ENCODE results near the gene MID1.

Gene MID1

DNA sequence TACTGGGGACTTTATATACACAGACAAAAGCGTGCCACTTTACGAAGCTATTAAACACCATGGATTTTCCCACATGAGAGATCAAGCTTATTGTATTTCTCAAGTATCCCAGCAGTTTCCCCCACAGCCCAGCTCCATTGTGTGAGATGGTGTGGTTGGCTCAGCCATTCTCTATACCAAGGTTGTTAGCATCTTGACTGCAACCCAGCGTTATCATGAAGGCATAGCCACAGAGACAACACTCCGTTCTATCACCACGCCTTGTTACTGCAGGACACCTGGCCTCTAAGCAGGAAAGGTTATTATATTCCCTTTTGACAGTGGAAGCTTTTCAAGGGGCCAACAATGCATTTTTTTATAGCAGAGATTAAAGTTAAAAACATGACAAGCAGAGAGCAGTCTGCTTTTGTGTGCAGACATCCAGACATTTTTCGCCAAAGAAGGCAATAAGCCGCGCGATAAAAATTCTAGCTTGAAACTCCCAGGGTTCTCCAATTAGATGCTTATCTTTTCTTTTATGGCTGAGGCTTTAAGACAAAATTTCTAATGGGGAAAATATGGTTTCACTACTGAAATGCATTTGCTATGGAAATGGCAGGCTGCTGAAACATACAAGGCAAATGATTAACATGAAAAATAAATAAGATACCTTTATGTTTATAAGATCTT lies 206.1 kb downstream of the MID1 start:
- in situ Hi-C loops (cut with HindIII; ENCODE audit: low pct_unique_long_range_greater_than_20kb, low sequenced_read_pairs): no loop called here
- no peak for DNase-seq (ENCODE audit: low read depth in 1 of 2, low spot score in 1 of 2)
- no peak for TF ChIP-seq JUND (IDR thresholded peaks at IDR 0.05; ENCODE audit: low read depth)

DNA sequence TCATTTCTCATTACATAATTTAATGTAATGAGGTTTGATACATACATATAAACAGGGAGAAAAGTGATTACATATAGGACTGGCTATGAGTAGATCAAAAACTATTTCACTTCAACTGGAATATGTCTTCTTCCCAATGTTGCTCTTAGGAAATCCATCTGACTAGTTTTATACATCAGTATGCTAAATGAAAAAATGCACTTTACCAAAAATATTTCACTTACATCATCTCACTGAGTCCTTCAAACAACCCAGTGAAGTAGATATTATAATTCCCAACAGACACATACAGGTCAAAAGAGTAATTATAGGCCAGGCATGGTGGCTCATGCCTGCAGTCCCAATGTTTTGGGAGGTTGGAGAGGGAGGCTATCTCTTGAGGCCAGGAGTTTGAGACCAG lies 215.9 kb downstream of the MID1 start:
- TF ChIP-seq JUND (IDR thresholded peaks at IDR 0.05; ENCODE audit: low read depth): no peak
- in situ Hi-C loops (cut with HindIII; ENCODE audit: low pct_unique_long_range_greater_than_20kb, low sequenced_read_pairs): no loop called here
- DNase-seq (ENCODE audit: low read depth in 1 of 2, low spot score in 1 of 2): no peak

DNA sequence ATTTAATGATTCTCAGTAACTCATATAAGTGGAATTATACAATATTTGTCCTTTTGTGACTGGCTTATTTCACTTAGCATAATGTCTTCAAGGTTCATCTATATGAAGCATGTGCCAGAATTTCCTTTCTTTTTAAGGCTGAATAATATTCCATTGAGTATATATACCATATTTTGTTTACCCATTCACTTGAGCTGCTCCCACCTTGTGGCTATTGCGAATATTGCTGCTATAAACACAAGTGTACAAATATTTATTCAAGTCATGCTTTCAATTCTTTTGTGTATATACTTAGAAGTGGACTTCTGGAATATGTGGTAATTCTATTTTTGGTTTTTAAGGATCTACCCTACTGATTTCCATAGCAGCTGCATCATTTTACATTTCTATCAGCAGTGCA lies 219.1 kb downstream of the MID1 start:
- in situ Hi-C loops (cut with HindIII; ENCODE audit: low pct_unique_long_range_greater_than_20kb, low sequenced_read_pairs): no loop called here
- peak in 1 of 2 experiments; percentile 42 for DNase-seq (ENCODE audit: low read depth in 1 of 2, low spot score in 1 of 2)
- no peak for TF ChIP-seq JUND (IDR thresholded peaks at IDR 0.05; ENCODE audit: low read depth)

DNA sequence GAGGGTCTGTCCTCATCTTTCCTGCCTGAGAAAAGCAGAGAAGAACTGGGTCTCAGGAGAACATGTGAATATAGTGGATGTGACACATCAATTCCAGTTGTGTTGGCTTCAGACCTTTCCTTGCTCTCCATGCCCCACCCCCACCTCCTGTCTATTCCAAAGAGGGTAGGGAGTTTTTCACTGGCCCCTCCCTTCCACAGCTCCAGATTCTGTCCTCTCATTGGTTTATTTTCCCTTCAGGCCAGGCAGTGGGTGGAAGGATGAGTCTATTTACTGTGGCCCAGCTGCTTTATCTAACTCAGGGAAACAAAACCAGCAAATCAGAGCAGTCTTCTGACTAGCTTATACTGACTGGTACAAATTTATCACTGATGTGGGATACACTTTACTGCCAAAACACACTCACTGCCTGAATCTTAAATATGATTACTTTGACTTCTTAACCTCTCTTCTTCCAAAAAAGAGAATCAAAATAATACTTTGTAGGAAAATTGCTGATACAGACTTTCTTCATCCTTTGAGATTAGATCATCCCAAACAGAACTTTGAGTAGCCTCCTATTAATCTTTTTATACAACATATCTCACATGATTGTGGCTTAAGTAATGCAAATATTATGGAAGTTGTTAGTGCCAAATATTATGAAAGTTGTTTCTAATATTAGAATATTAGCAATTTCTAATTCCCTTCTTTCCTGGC lies 221.2 kb downstream of the MID1 start:
- no peak for TF ChIP-seq JUND (IDR thresholded peaks at IDR 0.05; ENCODE audit: low read depth)
- DNase-seq (ENCODE audit: low read depth in 1 of 2, low spot score in 1 of 2): no peak
- in situ Hi-C loops (cut with HindIII; ENCODE audit: low pct_unique_long_range_greater_than_20kb, low sequenced_read_pairs): no loop called here

DNA sequence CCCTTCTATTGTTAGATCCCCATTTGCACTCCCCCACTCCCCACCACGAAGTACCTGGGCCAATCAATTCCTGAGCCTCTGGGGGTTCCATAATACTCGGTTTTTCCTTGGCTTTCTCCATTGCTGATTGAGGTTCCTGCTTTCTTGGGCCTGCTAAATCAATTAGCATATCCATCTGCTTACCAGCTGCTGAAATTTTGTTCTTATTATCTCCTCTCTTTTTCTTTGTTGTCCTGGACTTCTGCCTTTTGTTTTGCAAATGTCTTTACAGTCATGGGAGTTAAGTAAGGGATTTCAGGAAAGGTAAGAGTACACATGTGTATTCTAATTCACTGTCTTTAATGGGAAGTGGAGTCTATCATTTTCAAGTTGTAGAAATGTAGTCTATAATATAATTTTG lies 222.2 kb downstream of the MID1 start:
- TF ChIP-seq JUND (IDR thresholded peaks at IDR 0.05; ENCODE audit: low read depth): no peak
- DNase-seq (ENCODE audit: low read depth in 1 of 2, low spot score in 1 of 2): no peak
- in situ Hi-C loops (cut with HindIII; ENCODE audit: low pct_unique_long_range_greater_than_20kb, low sequenced_read_pairs): no loop called here

DNA sequence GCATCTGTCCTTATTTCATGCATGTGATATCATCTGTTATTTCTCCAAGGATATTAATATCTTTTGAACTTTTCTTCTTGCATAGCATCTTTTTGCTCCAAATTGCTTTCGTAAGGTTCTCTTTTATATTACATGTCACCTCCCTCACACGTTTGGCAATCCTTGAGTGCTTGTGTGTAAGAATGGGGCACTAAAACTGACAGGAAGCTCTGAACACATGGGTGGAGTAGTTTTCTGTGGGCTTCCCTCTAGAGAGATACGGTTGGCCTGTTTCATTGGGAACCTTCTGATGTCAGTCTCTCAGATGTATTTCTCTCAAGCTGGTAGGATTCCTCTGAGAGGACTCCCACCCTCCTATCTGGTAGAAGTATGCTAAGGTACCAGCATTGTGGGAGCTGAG lies 223.0 kb downstream of the MID1 start:
- TF ChIP-seq JUND (IDR thresholded peaks at IDR 0.05; ENCODE audit: low read depth): no peak
- in situ Hi-C loops (cut with HindIII; ENCODE audit: low pct_unique_long_range_greater_than_20kb, low sequenced_read_pairs): no loop called here
- no peak for DNase-seq (ENCODE audit: low read depth in 1 of 2, low spot score in 1 of 2)

DNA sequence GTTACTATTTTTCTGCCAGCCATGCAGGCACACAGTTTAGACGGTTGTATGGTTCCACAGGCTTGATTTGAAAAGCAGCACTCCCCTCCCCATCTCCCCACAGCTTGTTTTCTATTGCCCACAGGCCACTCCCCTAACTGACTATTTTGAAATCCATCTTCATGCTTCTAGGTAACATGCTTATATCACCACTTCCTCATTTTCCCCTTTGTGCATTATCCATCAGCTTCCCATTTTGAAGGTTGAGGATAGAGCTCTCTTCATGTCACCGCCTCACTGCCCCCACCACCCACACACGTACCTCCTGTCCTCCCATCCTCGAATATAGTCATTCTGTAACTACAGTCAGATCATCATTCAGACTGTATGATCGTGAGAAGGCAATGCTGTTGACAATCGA lies 224.7 kb downstream of the MID1 start:
- in situ Hi-C loops (cut with HindIII; ENCODE audit: low pct_unique_long_range_greater_than_20kb, low sequenced_read_pairs): no loop called here
- DNase-seq (ENCODE audit: low read depth in 1 of 2, low spot score in 1 of 2): no peak
- TF ChIP-seq JUND (IDR thresholded peaks at IDR 0.05; ENCODE audit: low read depth): no peak

All from T47D (cell line).